GM06990 (cell line): Measurements from ENCODE around the gene PADI6.
"Not testable (repeated sequence)": the region's sequence is repeated elsewhere in the genome, so short reads cannot be mapped to it uniquely, and the experiment has no call there.

Source experiments
- DNase-seq: peaks from one replicate; pipeline ENCODE4 v3.0.0-alpha.2; 2011; ENCODE audit not compliant: insufficient read length; ENCODE audit errors: extremely low read depth
- H3K27me3 ChIP-seq: replicated peaks from 2 replicates; pipeline ENCODE4 v1.6.0; 2011; ENCODE audit warnings: low read length; ENCODE audit not compliant: control insufficient read depth, insufficient read depth
- H3K36me3 ChIP-seq: 2 replicates; pipeline ENCODE4 v1.5.1; 2011; ENCODE audit warnings: low read length; ENCODE audit not compliant: control insufficient read depth, insufficient read depth
- H3K4me3 ChIP-seq: replicated peaks from 2 replicates; pipeline ENCODE4 v1.5.1; 2011; ENCODE audit warnings: low read depth, mild to moderate bottlenecking, control low read depth, low read length
- CTCF ChIP-seq: IDR thresholded peaks from 2 replicates; pipeline ENCODE4 v1.5.1; 2011; ENCODE audit warnings: low read length, control low read depth, mild to moderate bottlenecking, inconsistent platforms; ENCODE audit not compliant: insufficient read depth, poor library complexity, severe bottlenecking

The PADI6 gene

DNA sequence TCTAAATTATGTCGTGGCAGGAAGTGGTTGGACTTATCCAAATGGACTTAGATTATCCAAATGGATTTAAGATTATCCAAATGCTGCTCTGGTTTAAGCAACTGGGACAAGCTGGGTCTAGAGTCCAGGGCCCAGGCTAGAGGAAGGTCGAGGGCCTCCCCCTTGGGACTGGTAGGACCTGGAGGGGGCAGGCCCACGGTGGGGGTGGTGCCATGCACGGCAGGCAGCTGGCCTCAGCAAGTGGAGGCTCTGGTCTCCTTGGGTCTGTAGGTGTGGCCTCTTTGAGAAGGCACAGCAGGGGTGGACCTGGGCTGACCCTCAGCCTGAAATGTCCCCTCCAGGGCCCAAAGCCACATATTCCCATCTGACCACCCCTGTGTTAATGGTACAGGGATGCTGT, 29.8 kb downstream of the PADI6 start:
- no peaks in the 10 kb centered on the region for H3K27me3 ChIP-seq
- DNase-seq: no peak
- no peak for TF ChIP-seq CTCF
- no peaks in the 10 kb centered on the region; the same call in 1 of the 2 replicates for H3K36me3 ChIP-seq
- no peak overlapping the region for H3K4me3 ChIP-seq

- Histone ChIP-seq H3K27me3 (no peaks in the 10 kb centered on the region), H3K36me3 (peaks cover 4% of the 10 kb centered on the region), H3K4me3 (no peak overlapping the region)
- TF ChIP-seq CTCF: no peak
- no peak for DNase-seq
Observed at GRCh38 chr1:17403081-17403480, 31.1 kb downstream of the PADI6 start.

DNA sequence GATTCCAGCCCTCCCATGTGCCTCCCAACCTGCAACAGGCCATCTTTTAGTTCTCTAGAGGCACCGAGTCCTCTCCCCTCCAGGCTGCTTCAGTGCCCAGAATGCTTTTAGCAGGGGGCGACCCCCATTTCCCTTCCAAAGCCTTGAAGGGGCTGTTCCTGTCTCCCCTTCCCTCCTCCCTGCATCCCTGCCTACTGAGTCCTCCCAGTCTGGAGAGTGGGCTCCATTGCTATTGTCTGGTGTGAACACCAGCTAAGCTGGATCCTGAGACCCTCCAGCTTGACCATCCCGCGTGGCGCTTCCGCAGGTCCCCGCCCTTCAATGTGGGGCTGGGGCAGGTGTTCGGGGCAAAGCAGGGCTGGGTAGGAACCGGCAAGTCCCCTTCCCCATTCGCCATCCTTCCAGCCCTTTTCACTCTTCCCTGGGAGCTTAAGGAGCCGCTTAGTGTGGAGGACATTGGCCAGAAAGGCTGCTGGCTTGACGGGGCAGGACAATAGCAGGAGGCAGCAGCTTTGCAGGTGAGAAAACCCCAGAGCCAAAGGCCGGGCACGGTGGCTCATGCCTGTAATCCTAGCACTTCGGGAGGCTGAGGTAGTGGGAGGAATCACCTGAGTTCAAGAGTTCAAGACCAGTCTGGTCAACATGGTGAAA, 32.2 kb downstream of the PADI6 start:
- no peak for DNase-seq
- Histone ChIP-seq H3K4me3 (no peak overlapping the region), H3K36me3 (peaks cover 9% of the 10 kb centered on the region), H3K27me3 (no peaks in the 10 kb centered on the region)
- no peak for TF ChIP-seq CTCF

DNA sequence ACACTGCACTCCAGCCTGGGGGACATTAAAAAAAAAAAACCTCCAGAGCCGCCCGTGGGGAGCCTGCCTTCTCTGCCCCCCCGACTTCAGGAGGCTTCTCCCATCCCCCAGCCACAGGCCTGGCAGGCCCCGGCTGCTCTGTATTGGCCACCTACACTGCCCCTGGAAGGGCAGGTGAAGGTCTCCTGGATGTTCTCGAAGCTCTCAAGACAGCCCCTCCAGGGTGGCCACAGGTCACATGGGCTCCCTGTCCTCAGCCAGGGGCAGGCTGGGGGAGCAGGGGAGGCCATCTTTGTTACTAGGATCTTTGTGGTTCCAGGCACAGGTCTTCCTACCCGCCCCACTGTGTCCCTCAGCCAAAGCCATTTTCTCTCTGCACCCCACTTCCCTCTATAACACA, 32.8 kb downstream of the PADI6 start:
- no peaks in the 10 kb centered on the region for H3K27me3 ChIP-seq

GRCh38 chr1:17405898-17406759, 34.1 kb downstream of the PADI6 start:
- no peak for DNase-seq
- Histone ChIP-seq H3K27me3 (no peaks in the 10 kb centered on the region), H3K36me3 (peaks cover 26% of the 10 kb centered on the region), H3K4me3 (no peak overlapping the region)
- peak; percentile 85 for TF ChIP-seq CTCF

More for the DNA sequence above, 32.8 kb downstream of the PADI6 start:
- no peak for TF ChIP-seq CTCF
- no peak overlapping the region for H3K4me3 ChIP-seq
- no peak for DNase-seq
- peaks cover 15% of the 10 kb centered on the region for H3K36me3 ChIP-seq

- DNase-seq, H3K27me3 ChIP-seq, H3K4me3 ChIP-seq: not testable (repeated sequence)
- H3K36me3 ChIP-seq: peaks cover 29% of the 10 kb centered on the region
Observed at GRCh38 chr1:17406760-17407475, 34.9 kb downstream of the PADI6 start.

DNA sequence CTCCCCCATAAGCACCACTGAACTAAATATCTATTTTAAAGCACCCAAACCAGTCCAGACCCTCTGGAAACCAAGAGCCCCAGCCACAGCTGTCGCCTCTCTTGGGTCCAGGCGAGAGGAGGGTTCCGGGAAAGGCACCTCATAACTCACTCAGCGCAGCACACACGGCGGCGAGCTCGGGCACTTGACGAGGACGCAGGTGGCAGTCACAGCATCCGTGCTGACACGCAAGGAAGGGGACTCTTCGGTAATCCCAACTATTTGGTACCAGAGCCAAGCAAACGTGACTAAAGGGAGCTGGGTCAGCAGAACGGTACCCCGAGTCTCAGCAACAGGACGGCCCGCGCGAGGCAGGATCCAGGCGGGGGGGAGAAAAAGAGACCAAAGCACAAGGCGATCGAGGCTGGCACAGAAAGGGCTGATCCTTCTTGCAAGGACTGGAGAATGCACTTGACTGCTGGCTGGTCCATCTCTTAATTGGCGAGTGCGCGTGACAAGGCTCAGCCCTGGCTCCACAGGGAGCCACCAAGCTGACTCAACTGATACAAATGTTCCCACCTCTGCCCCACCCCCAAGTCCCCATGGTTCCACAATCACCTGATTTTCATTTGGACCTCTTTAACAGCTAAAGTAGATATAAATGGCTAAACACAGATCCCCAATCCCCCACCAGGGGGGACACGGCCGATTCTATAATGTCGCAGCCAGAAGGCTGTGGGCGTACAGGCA, 36.0 kb downstream of the PADI6 start:
- H3K4me3 ChIP-seq, DNase-seq, H3K27me3 ChIP-seq: not testable (repeated sequence)
- H3K36me3 ChIP-seq: peaks cover 40% of the 10 kb centered on the region
